Peyer's patch (tissue), 4 donors: ENCODE data around the gene MAG.

Experiments
- POLR2A ChIP-seq, 2 donors: fragments of 450-650 bp; IDR thresholded peaks; one replicate each; pipeline ENCODE4 v1.5.1; 2017; ENCODE audit warnings: antibody characterized with exemption in 2 of 2, mild to moderate bottlenecking in 2 of 2, moderate library complexity in 2 of 2
- TF ChIP-seq, protein P1 (sequence below), 6 experiments: fragments of 450-650 bp in 4 of 6; fragments of 200-600 bp in 2 of 6; sonication (generic) in 1 of 6; IDR thresholded peaks; one replicate each; pipeline ENCODE4 v1.5.1; 2017 to 2019; ENCODE audit warnings: antibody characterized with exemption in 6 of 6, mild to moderate bottlenecking in 3 of 6, moderate library complexity in 1 of 6

- TF ChIP-seq, protein P1, sequence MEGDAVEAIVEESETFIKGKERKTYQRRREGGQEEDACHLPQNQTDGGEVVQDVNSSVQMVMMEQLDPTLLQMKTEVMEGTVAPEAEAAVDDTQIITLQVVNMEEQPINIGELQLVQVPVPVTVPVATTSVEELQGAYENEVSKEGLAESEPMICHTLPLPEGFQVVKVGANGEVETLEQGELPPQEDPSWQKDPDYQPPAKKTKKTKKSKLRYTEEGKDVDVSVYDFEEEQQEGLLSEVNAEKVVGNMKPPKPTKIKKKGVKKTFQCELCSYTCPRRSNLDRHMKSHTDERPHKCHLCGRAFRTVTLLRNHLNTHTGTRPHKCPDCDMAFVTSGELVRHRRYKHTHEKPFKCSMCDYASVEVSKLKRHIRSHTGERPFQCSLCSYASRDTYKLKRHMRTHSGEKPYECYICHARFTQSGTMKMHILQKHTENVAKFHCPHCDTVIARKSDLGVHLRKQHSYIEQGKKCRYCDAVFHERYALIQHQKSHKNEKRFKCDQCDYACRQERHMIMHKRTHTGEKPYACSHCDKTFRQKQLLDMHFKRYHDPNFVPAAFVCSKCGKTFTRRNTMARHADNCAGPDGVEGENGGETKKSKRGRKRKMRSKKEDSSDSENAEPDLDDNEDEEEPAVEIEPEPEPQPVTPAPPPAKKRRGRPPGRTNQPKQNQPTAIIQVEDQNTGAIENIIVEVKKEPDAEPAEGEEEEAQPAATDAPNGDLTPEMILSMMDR (IDR thresholded peaks at IDR 0.05), result no peak
- TF ChIP-seq POLR2A (IDR thresholded peaks at IDR 0.05), result no peak
Observed at GRCh38 chr19:35292421-35293362, 731 bp downstream of the MAG start.
